B cell (primary cell): ENCODE data around the gene PSORS1C1. TPM values are rescaled to one million over a fixed set of nuclear protein-coding genes. Genes with fewer than 3 reads are reported as not detected.

Source experiments
- ATAC-seq: fragments of 200-7000 bp; cut with Tn5 transposase; one replicate; pipeline ENCODE4 v1.10.0; 2021; ENCODE audit warnings: low read depth, mild to moderate bottlenecking, moderate number of reproducible peaks, moderate library complexity
- CTCF ChIA-PET: fragments of 350-600 bp; sonication (Branson Sonifier 250); formaldehyde crosslinking; loops from one replicate; lab custom pipeline; 2021; ENCODE audit warnings: antibody characterized with exemption, inconsistent platforms; lab: Charles Lee
- POLR2A ChIA-PET: fragments of 350-600 bp; sonication (Branson Sonifier 250); formaldehyde crosslinking; loops from one replicate; lab custom pipeline; 2021; ENCODE audit warnings: antibody characterized with exemption; lab: Charles Lee
- DNase-seq: peaks from one replicate; pipeline ENCODE4 v3.0.0; 2013
- H2AFZ ChIP-seq: 2 replicates; pipeline ENCODE4 v1.6.1; 2012; ENCODE audit warnings: mild to moderate bottlenecking, low read depth, low read length; ENCODE audit not compliant: insufficient read depth, poor library complexity, severe bottlenecking
- H3K27ac ChIP-seq, 2 donors: 1 replicate in 1 of 2; 2 replicates in 1 of 2; pipeline ENCODE4 v1.5.1; 2012 to 2013; ENCODE audit warnings: low read length in 2 of 2, mild to moderate bottlenecking in 2 of 2, moderate library complexity in 1 of 2
- H3K27me3 ChIP-seq, 4 experiments: fragments of 200-600 bp in 1 of 4; sonication (generic) in 1 of 4; replicated peaks in 1 of 4; 1 replicate in 2 of 4; 2 replicates in 2 of 4; pipeline versions ENCODE4 v1.6.1 to v1.7.0; 2013 to 2016; ENCODE audit warnings: low read length in 3 of 4, mild to moderate bottlenecking in 2 of 4, mixed read lengths in 1 of 4, moderate library complexity in 1 of 4; ENCODE audit not compliant: insufficient read depth in 4 of 4, control insufficient read depth in 3 of 4; ENCODE audit errors: control extremely low read depth in 1 of 4
- H3K36me3 ChIP-seq, 2 experiments: replicated peaks in 1 of 2; 1 replicate in 1 of 2; 2 replicates in 1 of 2; pipeline versions ENCODE4 v1.6.1 to v1.7.1; 2013; ENCODE audit warnings: low read length in 1 of 2; ENCODE audit not compliant: insufficient read depth in 2 of 2, control insufficient read depth in 1 of 2; ENCODE audit errors: control extremely low read depth in 1 of 2, extremely low read depth in 1 of 2
- H3K4me1 ChIP-seq, 2 donors: fragments of 200-600 bp in 1 of 2; sonication (generic) in 1 of 2; 1 replicate in 1 of 2; 2 replicates in 1 of 2; pipeline versions ENCODE4 v1.5.1 to v1.6.1; 2013 to 2017; ENCODE audit warnings: low read length in 2 of 2; ENCODE audit not compliant: control insufficient read depth in 2 of 2, insufficient read depth in 2 of 2
- H3K4me2 ChIP-seq: replicated peaks from 2 replicates; pipeline ENCODE3; 2012; ENCODE audit warnings: mild to moderate bottlenecking, low read depth, low read length; ENCODE audit not compliant: poor library complexity, severe bottlenecking
- H3K4me3 ChIP-seq, 5 experiments: fragments of 200-600 bp in 1 of 5; sonication (generic) in 1 of 5; 1 replicate in 3 of 5; 2 replicates in 2 of 5; pipeline versions ENCODE4 v1.5.1 to v1.7.0; 2011 to 2016; ENCODE audit warnings: low read length in 4 of 5, mild to moderate bottlenecking in 4 of 5, low read depth in 2 of 5, control low read depth in 1 of 5, moderate library complexity in 1 of 5; ENCODE audit not compliant: insufficient read depth in 1 of 5; ENCODE audit errors: control extremely low read depth in 1 of 5, extremely low read depth in 1 of 5
- H3K79me2 ChIP-seq: fragments of 200-600 bp; sonication (generic); one replicate; pipeline ENCODE4 v1.6.0; 2016; ENCODE audit warnings: low read length; ENCODE audit not compliant: control insufficient read depth, insufficient read depth
- H3K9ac ChIP-seq: fragments of 200-600 bp; sonication (generic); 2 replicates; pipeline ENCODE4 v1.6.1; 2017; ENCODE audit warnings: mild to moderate bottlenecking, low read length, moderate library complexity
- H3K9me3 ChIP-seq, 3 donors: one replicate each; pipeline versions ENCODE4 v1.6.1 to v1.7.1; 2013; ENCODE audit warnings: low read length in 2 of 3; ENCODE audit not compliant: control insufficient read depth in 2 of 3, insufficient read depth in 1 of 3; ENCODE audit errors: control extremely low read depth in 1 of 3
- H4K20me1 ChIP-seq: 2 replicates; pipeline ENCODE4 v1.6.0; 2012; ENCODE audit warnings: mild to moderate bottlenecking, low read length; ENCODE audit not compliant: insufficient read depth, control insufficient read depth, poor library complexity, severe bottlenecking
- H3K27ac Mint-ChIP-seq: one replicate; pipeline ENCODE4 v1.8.0; 2021; ENCODE audit warnings: mixed read lengths
- H3K27me3 Mint-ChIP-seq: one replicate; pipeline ENCODE4 v1.8.0; 2021; ENCODE audit warnings: mixed read lengths
- H3K4me1 Mint-ChIP-seq: one replicate; pipeline ENCODE4 v1.8.0; 2021; ENCODE audit warnings: mixed read lengths
- H3K4me3 Mint-ChIP-seq: one replicate; pipeline ENCODE4 v1.8.0; 2021; ENCODE audit warnings: mixed read lengths
- H3K9me3 Mint-ChIP-seq: one replicate; pipeline ENCODE4 v1.8.0; 2022; ENCODE audit warnings: mixed read lengths; ENCODE audit not compliant: insufficient read depth
- EZH2 ChIP-seq: IDR thresholded peaks from 2 replicates; pipeline ENCODE4 v1.6.1; 2012; ENCODE audit warnings: borderline replicate concordance, low read depth, mild to moderate bottlenecking, moderate library complexity, low read length; ENCODE audit not compliant: insufficient read depth, poor library complexity, severe bottlenecking
- WGBS: methylation state at CpG from one replicate; pipeline ENCODE4 v1.1.5; 2013; ENCODE audit warnings: missing lambda C conversion rate; ENCODE audit not compliant: insufficient coverage; 5-methylcytosine and 5-hydroxymethylcytosine counted together
- intact Hi-C: fragments of 100-400 bp; cut with micrococcal nuclease; formaldehyde crosslinking; loops from one replicate; pipeline ENCODE4 v1.10.0; 2022
- polyA plus RNA-seq: library from polyadenylated mRNA; depleted of rRNA; stranded (reverse); fragments of >200 nt; gene quantifications from 2 replicates; pipeline ENCODE4 v1.2.3, GENCODE V29; 2012
- total RNA-seq, 2 donors: library from RNA; stranded (reverse); fragments of 120-200 nt in 1 of 2; gene quantifications; 1 replicate in 1 of 2; 2 replicates in 1 of 2; pipeline versions ENCODE4 v1.2.3 to v1.2.4, GENCODE V29; 2013 to 2022
- TF ChIP-seq, protein P1 (sequence below): fragments of 200-600 bp; IDR thresholded peaks from one replicate; pipeline ENCODE4 v1.8.0; 2022; ENCODE audit warnings: antibody characterized with exemption, mild to moderate bottlenecking

Gene PSORS1C1
- total and polyA plus RNA-seq, 2 donors (not counting 1 experiment from before 2014, with no cell fraction given): not detected

DNA sequence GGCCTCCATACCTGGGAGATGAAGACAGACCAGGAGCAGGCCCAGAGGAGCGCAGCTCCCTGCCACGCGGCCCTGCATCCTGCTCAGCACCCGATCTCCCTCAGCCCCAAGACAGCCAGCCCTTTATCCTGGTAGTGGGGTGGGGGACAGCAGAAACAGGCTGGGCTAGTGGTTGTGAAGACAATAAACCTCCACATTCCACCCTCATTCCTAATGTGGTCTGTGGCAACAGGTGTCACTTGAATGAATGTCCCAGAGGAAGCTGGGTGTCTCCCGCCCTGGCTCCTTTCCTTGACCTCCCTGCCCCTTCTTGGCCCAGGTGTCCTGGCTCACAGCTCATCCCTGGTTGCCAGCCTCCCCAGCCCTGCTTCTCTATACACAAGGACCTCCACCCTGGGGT, 2.1 kb upstream of the PSORS1C1 start, which contains the start of gene C6orf15:
Gene C6orf15, minus strand, starts transcription at position 98 of the 400 bp plus-strand sequence. Its CDS starts 20 bp downstream, at position 78.
- Mint-ChIP-seq H3K27me3 (peaks cover 41% of the 10 kb centered on the region), H3K4me1 (peaks cover 5% of the 10 kb centered on the region), H3K4me3 (no peak within 1 kb of the TSS), H3K9me3 (no peaks in the 10 kb centered on the region), H3K27ac (no peak within 1 kb of the TSS)
- peaks cover 0 to 6% of the 10 kb centered on the region in 2 donors for H3K4me1 ChIP-seq
- no peaks in the 10 kb centered on the region for H4K20me1 ChIP-seq
- TF ChIP-seq, protein P1, sequence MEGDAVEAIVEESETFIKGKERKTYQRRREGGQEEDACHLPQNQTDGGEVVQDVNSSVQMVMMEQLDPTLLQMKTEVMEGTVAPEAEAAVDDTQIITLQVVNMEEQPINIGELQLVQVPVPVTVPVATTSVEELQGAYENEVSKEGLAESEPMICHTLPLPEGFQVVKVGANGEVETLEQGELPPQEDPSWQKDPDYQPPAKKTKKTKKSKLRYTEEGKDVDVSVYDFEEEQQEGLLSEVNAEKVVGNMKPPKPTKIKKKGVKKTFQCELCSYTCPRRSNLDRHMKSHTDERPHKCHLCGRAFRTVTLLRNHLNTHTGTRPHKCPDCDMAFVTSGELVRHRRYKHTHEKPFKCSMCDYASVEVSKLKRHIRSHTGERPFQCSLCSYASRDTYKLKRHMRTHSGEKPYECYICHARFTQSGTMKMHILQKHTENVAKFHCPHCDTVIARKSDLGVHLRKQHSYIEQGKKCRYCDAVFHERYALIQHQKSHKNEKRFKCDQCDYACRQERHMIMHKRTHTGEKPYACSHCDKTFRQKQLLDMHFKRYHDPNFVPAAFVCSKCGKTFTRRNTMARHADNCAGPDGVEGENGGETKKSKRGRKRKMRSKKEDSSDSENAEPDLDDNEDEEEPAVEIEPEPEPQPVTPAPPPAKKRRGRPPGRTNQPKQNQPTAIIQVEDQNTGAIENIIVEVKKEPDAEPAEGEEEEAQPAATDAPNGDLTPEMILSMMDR: no peak
- TF ChIP-seq EZH2: no peak
- no peaks in the 10 kb centered on the region for H3K9me3 ChIP-seq
- H3K9ac ChIP-seq: no peak within 1 kb of the TSS
- ATAC-seq (no peak), DNase-seq (no peak)
- H3K79me2 ChIP-seq: no peaks in the 10 kb centered on the region
- no peak within 1 kb of the TSS for H3K27ac ChIP-seq
- no peak within 1 kb of the TSS for H2AFZ ChIP-seq
- POLR2A ChIA-PET: no interaction called here
- CTCF ChIA-PET: interaction anchor here (1.0 to 1.2 kb wide), 3 partner anchors 10 to 254 kb away, joined by 3 to 4 read pairs (median 3); no protein-coding TSS in a partner anchor
- no peak within 1 kb of the TSS for H3K4me2 ChIP-seq
- H3K4me3 ChIP-seq: no peak within 1 kb of the TSS
- no peaks in the 10 kb centered on the region for H3K36me3 ChIP-seq
- 82% methylated on average over 1 of the region's 5 CpGs for WGBS
- peaks cover 0 to 13% (median 3%) of the 10 kb centered on the region in 4 experiments for H3K27me3 ChIP-seq
- intact Hi-C loops: no loop called here

DNA sequence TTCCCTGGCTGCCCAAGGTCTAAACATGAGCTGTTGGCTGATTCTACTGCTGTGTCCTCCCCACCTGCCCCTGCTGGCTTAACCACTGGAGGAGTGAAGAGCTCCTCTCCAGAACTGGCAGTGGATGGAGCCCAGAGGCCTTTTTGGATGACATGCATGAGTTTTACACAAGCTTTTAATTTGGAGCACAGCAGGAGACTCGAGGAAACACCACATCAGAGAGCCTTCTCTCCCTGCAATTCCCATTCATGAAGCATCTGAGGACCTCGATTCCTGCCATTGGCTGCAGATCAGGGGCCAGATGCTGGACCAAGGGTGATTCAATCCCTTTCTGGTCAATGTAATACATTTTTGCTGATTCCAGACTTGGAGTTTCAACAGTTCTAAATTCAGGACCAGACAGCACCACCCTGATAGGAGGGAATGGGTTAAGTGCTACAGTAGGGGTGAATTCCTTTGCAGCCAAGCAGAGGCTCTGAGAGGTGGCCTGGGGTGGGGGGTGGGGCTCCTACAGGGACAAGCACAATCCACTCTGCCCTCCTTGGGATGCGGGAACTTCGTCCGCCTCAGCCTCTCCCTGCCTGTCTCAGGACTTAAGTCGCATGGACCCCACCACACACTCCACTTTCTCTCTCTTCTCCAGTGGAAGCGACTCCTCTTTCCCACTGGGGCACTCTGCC, 599 bp upstream of the PSORS1C1 start:
- Histone ChIP-seq H4K20me1 (no peaks in the 10 kb centered on the region), H3K4me1 (peaks cover 0 to 6% of the 10 kb centered on the region in 2 donors), H3K4me2 (no peak overlapping the region), H3K4me3 (no peak overlapping the region), H3K27ac (no peak overlapping the region), H3K9me3 (no peaks in the 10 kb centered on the region), H3K27me3 (peaks cover 0 to 13% (median 3%) of the 10 kb centered on the region in 4 experiments), H3K9ac (no peak overlapping the region), H3K79me2 (no peaks in the 10 kb centered on the region), H2AFZ (no peak overlapping the region), H3K36me3 (no peaks in the 10 kb centered on the region)
- TF ChIP-seq EZH2: no peak
- TF ChIP-seq, protein P1: no peak
- H3K4me3 Mint-ChIP-seq: no peak overlapping the region
- H3K9me3 Mint-ChIP-seq: no peaks in the 10 kb centered on the region
- CTCF ChIA-PET: interaction anchor here (0.6 to 0.7 kb wide), 3 partner anchors 12 to 285 kb away, joined by 3 to 4 read pairs (median 3); no protein-coding TSS in a partner anchor
- H3K27me3 Mint-ChIP-seq: peaks cover 45% of the 10 kb centered on the region
- 58% methylated on average over 5 of the region's 7 CpGs for WGBS
- POLR2A ChIA-PET: no interaction called here
- no peak for ATAC-seq
- DNase-seq: no peak
- intact Hi-C loops: no loop called here
- H3K27ac Mint-ChIP-seq: no peak overlapping the region
- H3K4me1 Mint-ChIP-seq: peaks cover 5% of the 10 kb centered on the region
